SK-N-SH treated with all-trans-retinoic acid at 6 μM for 48 hours (cell line): ENCODE measurements around the gene NUP155.
"Not testable (repeated sequence)": the region's sequence is repeated elsewhere in the genome, so short reads cannot be mapped to it uniquely, and the experiment has no call there.

Experiments used
- ATAC-seq: fragments of 200-7000 bp; cut with Tn5 transposase; 3 replicates; pipeline ENCODE4 v1.9.1; 2020; ENCODE audit warnings: mild to moderate bottlenecking, moderate library complexity
- ARNTL ChIP-seq: fragments of 450-650 bp; formaldehyde crosslinking; IDR thresholded peaks from 2 replicates; pipeline ENCODE4 v1.5.0; 2020; ENCODE audit warnings: low read depth, mild to moderate bottlenecking, moderate library complexity, borderline replicate concordance
- BACH2 ChIP-seq: fragments of 250-450 bp; sonication (Bioruptor Pico); IDR thresholded peaks from 2 replicates; pipeline ENCODE4 v1.9.0; 2021; ENCODE audit warnings: mild to moderate bottlenecking, borderline replicate concordance
- CSDC2 ChIP-seq: fragments of 250-450 bp; sonication (Bioruptor Pico); IDR thresholded peaks from 2 replicates; pipeline ENCODE4 v1.5.0; 2020; ENCODE audit warnings: mild to moderate bottlenecking, moderate library complexity
- CSRNP3 ChIP-seq: fragments of 250-450 bp; sonication (Bioruptor Pico); IDR thresholded peaks from 2 replicates; pipeline ENCODE4 v1.5.1; 2021; ENCODE audit warnings: mild to moderate bottlenecking, moderate library complexity
- GLIS3 ChIP-seq: fragments of 250-450 bp; sonication (Bioruptor Pico); IDR thresholded peaks from 2 replicates; pipeline ENCODE4 v1.5.0; 2020; ENCODE audit warnings: mild to moderate bottlenecking, moderate library complexity
- ISL1 ChIP-seq: fragments of 250-450 bp; sonication (Bioruptor Pico); IDR thresholded peaks from 2 replicates; pipeline ENCODE4 v2.1.2; 2022; ENCODE audit warnings: mild to moderate bottlenecking, moderate library complexity
- OSR1 ChIP-seq: fragments of 250-450 bp; sonication (Bioruptor Pico); IDR thresholded peaks from 2 replicates; pipeline ENCODE4 v1.8.0; 2022; ENCODE audit warnings: moderate library complexity, mild to moderate bottlenecking, inconsistent platforms
- PATZ1 ChIP-seq: fragments of 250-450 bp; sonication (Bioruptor Pico); IDR thresholded peaks from 2 replicates; pipeline ENCODE4 v1.8.0; 2020; ENCODE audit warnings: mild to moderate bottlenecking, moderate library complexity, borderline replicate concordance
- POU6F1 ChIP-seq: fragments of 250-450 bp; sonication (Bioruptor Pico); IDR thresholded peaks from 2 replicates; pipeline ENCODE4 v1.8.0; 2021; ENCODE audit warnings: low read depth, mild to moderate bottlenecking, moderate library complexity, borderline replicate concordance
- SNAI2 ChIP-seq: fragments of 250-450 bp; sonication (Bioruptor Pico); IDR thresholded peaks from 2 replicates; pipeline ENCODE4 v1.5.0; 2020; ENCODE audit warnings: mild to moderate bottlenecking, moderate library complexity
- TCF4 ChIP-seq: fragments of 250-450 bp; sonication (Bioruptor Pico); IDR thresholded peaks from 2 replicates; pipeline ENCODE4 v1.8.0; 2021; ENCODE audit warnings: mild to moderate bottlenecking, moderate library complexity, borderline replicate concordance
- TOX ChIP-seq: fragments of 250-450 bp; sonication (Bioruptor Pico); IDR thresholded peaks from 2 replicates; pipeline ENCODE4 v1.8.0; 2021; ENCODE audit warnings: mild to moderate bottlenecking, moderate library complexity, borderline replicate concordance
- TSHZ2 ChIP-seq: fragments of 250-450 bp; sonication (Bioruptor Pico); IDR thresholded peaks from 2 replicates; pipeline ENCODE4 v1.5.0; 2020; ENCODE audit warnings: mild to moderate bottlenecking, moderate library complexity
- ZC3H10 ChIP-seq: fragments of 250-450 bp; sonication (Bioruptor Pico); IDR thresholded peaks from 2 replicates; pipeline ENCODE4 v1.5.1; 2021; ENCODE audit warnings: mild to moderate bottlenecking, moderate library complexity
- ZFP3 ChIP-seq: fragments of 250-450 bp; sonication (Bioruptor Pico); IDR thresholded peaks from 2 replicates; pipeline ENCODE4 v1.5.0; 2020; ENCODE audit warnings: mild to moderate bottlenecking, moderate library complexity
- ZNF565 ChIP-seq: fragments of 450-650 bp; formaldehyde crosslinking; conservative IDR thresholded peaks from 2 replicates; pipeline ENCODE4 v1.5.0; 2020; ENCODE audit warnings: low read depth, mild to moderate bottlenecking, moderate library complexity
- ZNF8 ChIP-seq: fragments of 450-650 bp; formaldehyde crosslinking; IDR thresholded peaks from 2 replicates; pipeline ENCODE4 v1.5.0; 2020; ENCODE audit warnings: mild to moderate bottlenecking, moderate library complexity

NUP155 gene

GRCh38 chr5:37283214-37283820 is 87.6 kb downstream of the NUP155 start (continued):
- TF ChIP-seq PATZ1 (CRISPR knock-in tag), result no peak

GRCh38 chr5:37275511-37275910 is 95.4 kb downstream of the NUP155 start:
- ATAC-seq, result no peak
- no peak for TF ChIP-seq ZC3H10 (CRISPR knock-in tag)
- TF ChIP-seq OSR1, result no peak
- no peak for TF ChIP-seq TSHZ2 (CRISPR knock-in tag)
- TF ChIP-seq GLIS3, result no peak
- no peak for TF ChIP-seq ARNTL (CRISPR knock-in tag)
- no peak for TF ChIP-seq TCF4
- no peak for TF ChIP-seq PATZ1 (CRISPR knock-in tag)
- TF ChIP-seq ISL1, result no peak
- no peak for TF ChIP-seq ZFP3 (CRISPR knock-in tag)
- TF ChIP-seq POU6F1, result no peak
- TF ChIP-seq CSDC2, result no peak

GRCh38 chr5:37272511-37272910 is 98.4 kb downstream of the NUP155 start:
- TF ChIP-seq ISL1 (peak; percentile 32; the same call in 1 of the 2 replicates), ZC3H10 (CRISPR knock-in tag) (no peak)
- ATAC-seq, result peak; percentile 74

- ATAC-seq, result not testable (repeated sequence)
Measured at GRCh38 chr5:37268100-37268499, 102.8 kb downstream of the NUP155 start.

- TF ChIP-seq ZC3H10 (CRISPR knock-in tag), result no peak
- TF ChIP-seq, all 23 proteins: peak for 0
- ATAC-seq, result no peak
Measured at GRCh38 chr5:37255774-37256358, 115.0 kb downstream of the NUP155 start.

GRCh38 chr5:37254581-37254980 is 116.3 kb downstream of the NUP155 start:
- no peak for ATAC-seq
- TF ChIP-seq ZFP3 (CRISPR knock-in tag), result no peak
- no peak for TF ChIP-seq SNAI2
- no peak for TF ChIP-seq BACH2 (CRISPR knock-in tag)
- no peak for TF ChIP-seq ISL1
- no peak for TF ChIP-seq ZNF8
- no peak for TF ChIP-seq TOX (CRISPR knock-in tag)
- no peak for TF ChIP-seq ARNTL (CRISPR knock-in tag)
- no peak for TF ChIP-seq POU6F1
- TF ChIP-seq OSR1, result no peak
- no peak for TF ChIP-seq ZNF565 (CRISPR knock-in tag)
- no peak for TF ChIP-seq CSRNP3 (CRISPR knock-in tag)
